ENCODE results near the gene SKIC3.
A peak's percentile ranks its signal among the peaks of the same experiment; 100 is the strongest.

Gene SKIC3

DNA sequence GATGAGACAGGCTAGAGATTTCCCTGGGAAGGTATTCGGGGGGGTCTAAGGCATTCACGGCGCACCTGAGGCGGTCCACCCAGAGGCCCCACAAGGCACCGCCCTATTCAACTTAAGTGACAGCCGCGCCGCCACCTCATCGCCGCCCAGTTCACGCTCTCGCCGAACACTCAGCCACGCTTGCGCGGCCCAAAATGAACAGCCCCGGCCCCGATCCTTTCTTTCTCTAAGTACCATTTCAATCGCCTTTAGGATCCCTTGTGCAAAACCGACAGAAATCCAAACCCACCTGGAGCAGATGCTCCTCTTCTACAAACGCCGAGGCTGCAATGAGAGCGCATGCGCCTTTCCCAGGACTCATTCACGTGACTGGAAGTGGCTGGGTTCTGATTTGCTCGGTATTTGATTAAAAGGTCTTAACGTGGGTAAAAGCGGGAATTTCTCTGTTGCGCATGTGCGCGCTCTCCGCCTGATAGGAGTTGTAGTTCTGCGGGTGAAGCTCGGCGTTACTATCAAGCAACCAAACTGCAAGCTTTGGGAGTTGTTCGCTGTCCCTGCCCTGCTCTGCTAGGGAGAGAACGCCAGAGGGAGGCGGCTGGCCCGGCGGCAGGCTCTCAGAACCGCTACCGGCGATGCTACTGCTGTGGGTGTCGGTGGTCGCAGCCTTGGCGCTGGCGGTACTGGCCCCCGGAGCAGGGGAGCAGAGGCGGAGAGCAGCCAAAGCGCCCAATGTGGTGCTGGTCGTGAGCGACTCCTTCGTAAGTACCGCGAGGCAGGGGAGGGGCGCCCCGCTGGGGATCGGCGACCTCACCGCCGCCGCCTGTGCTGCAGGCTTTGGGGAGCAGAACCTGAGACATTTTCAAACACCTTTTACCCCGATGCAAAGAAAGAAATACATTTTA, at the start of gene SKIC3, which contains the start of gene ARSK:
TSS of gene SKIC3 (minus strand) at position 331 of the 902 bp plus-strand sequence. CDS start 7,827 bp downstream, outside the sequence.
TSS of gene ARSK (plus strand) at position 455 of the 902 bp plus-strand sequence. CDS start at position 633, 178 bp downstream.
- peak; percentile 99 for DNase-seq (ENCODE audit: low spot score)

DNA sequence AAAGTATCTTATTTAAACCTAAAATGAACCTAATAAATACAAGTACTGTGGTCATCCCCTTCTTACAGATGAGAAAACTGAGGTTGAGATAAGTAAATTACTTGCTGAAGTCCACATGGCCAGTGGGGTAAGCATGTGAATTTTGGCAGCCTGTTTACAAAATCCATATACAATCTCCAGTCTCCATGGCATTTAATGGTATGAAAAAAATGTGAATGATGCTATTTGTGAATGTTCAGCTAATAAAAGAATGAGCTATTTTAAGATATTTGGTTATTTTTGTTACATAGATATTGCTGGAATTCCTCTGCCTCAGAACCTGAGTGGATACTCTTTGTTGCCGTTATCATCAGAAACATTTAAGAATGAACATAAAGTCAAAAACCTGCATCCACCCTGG, 45.8 kb upstream of the SKIC3 start:
- DNase-seq (ENCODE audit: low spot score) = no peak

DNA sequence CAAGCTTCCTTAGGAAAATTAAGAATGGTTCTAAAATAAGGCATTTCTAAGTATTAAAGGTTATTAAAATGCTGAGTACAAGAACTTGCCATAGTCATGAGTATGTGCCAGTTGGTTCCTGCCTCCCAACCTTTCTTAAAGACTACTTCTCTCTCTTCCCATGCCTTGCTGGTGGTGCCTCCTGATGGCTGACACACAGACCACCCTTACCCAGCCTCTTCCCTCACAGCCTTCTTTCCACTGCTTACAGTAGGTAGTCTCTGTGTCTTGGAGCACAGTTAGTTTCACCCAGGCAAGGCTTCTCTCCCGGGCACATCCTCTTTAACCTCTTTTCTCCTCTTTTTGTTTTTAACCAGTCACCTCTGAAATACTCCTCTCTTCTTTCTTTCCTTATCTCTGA, 44.5 kb upstream of the SKIC3 start:
- no peak for DNase-seq (ENCODE audit: low spot score)

DNA sequence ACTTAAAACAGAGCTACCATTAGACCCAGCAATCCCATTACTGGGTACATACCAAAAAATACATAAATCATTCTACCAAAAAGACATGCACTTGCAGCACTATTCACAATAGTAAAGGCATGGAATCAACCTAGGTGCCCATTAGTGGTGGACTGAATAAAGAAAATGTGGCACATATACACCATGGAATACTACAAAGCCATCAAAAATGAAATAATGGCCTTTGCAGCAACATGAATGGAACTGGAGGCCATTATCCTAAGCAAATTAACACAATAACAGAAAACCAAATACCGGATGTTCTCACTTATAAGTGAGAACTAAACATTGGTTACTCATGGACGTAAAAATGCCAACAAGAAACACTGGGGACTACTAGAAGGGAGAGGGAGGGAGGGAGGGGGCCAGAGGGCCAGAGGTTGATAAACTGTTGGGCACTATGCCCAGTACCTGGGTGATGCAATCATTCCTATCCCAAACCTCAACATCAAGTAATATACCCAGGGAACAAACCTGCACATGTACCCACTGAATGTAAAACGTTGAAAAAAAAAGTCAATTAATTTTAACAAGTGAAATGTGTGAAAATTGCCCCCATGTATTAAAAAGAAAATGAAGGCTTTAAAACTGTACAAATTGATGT, 40.6 kb upstream of the SKIC3 start:
- DNase-seq (ENCODE audit: low spot score) = no peak

DNA sequence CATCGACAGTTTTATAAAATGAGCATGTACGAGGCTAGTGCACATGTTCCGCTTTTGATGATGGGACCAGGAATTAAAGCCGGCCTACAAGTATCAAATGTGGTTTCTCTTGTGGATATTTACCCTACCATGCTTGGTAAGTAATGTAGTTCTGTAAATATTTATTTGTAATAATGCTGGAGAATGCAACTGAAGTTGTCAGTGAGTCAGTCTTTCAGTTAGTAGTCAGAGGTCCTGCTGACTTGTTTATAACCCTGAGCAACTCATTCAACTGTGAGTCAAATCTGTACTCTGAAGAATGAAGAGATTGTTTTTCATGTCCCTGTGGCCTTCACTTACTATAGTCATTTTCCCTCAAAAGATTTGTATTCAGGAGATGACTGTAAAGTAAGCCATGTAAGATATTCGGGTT, 36.7 kb upstream of the SKIC3 start:
- DNase-seq (ENCODE audit: low spot score) = no peak

DNA sequence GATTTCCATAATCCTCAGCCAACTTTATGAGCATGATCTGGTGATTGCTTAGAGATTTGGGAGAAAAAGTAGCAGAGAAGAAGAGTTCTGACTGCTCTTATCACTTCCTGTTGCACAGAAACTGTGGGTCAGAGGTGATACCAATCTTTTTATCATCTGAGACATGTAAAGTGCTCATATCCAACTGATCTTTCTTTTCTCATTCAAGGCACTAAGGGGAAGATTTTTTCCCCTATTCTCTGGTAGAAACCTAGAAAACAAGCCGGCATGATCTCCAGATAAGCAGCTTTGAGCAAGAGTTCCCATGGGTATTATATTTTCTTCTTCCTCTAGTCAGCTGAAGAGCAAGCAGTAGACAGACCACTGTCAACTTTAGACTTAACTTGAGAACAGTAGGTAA, 36.1 kb upstream of the SKIC3 start:
- no peak for DNase-seq (ENCODE audit: low spot score)

DNA sequence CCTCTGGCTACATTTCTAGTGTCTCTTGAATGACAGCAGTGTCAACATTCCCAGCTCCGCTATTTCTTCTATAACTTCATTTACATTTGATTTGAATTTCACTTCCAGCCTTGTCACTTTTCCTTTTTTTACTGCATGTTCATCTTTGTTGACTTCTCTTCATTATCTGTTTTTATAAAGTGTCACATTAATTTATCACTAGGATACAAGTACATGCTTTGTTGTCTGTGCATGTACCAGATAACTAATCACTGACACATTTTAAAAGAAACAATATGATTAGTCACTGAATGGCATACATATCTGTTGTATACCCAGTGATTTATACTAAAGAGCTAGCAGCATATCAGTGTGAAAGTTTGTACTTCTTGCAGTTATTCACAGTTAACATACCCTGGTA, 29.2 kb upstream of the SKIC3 start:
- DNase-seq (ENCODE audit: low spot score) = no peak

DNA sequence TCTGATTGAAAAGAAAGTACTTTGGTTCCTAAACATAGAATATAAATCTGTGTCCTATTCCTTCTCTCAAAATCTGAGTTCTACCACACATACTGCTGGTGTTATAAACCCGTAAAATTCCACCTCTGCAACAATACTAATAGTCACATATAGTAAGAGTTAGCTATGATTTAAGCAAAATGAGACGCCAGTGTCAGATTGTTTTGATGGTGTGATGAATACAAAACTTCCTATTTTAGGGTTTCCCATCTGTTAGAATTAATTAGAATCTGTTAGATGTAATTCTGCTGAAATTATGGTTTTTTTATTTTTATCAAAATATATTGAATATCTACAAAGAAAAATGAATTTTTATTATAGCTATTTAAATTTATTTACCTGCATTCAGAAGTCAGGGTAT, 26.8 kb upstream of the SKIC3 start:
- no peak for DNase-seq (ENCODE audit: low spot score)

DNA sequence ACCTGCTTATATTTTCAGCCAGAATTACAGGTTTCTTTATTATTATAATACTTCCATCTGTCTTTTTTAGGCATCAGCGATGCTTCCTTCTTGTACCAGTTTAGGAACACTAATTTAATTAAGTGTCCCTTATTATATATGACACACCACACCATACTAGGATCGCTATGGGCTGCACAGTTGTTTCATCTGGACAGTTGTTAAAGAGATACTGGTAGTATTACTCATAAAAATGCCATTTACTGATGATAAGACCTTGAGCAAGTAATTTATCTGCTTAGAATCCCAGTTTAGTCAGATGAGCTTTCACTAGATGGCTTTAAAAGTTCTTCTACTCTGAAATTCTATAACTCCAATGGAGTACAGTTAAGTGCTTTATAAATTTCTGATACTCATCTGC, 17.2 kb upstream of the SKIC3 start:
- DNase-seq (ENCODE audit: low spot score) = no peak

DNA sequence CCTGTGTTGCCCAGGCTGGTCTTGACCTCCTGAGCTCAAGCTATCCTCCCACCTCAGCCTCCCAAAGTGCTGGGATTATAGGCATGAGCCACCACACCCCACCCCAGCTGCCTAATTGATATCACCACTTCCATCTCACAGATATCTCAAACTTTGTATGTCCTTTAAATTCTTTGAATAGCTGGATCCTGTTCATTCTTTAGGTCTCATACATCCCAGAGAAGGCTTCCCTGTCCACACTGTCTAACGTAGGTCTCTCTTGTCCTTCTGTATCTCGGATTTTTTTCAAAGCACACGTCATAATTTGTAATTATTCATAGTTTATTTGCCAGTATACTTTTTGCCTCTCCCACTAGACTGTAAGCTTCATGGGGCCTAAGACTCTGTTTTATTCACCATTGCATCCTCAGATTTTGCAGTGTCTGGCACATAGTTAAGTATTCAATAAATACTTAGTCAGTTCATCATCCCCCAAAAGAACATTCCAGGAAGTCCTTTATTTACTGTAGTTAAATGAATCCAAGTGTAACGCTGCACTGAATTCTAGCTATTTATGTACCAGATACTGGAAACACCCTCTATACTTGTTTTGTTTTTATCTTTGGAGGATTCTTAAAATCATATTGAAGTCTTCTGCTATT, 10.6 kb upstream of the SKIC3 start:
- DNase-seq (ENCODE audit: low spot score) = no peak

DNA sequence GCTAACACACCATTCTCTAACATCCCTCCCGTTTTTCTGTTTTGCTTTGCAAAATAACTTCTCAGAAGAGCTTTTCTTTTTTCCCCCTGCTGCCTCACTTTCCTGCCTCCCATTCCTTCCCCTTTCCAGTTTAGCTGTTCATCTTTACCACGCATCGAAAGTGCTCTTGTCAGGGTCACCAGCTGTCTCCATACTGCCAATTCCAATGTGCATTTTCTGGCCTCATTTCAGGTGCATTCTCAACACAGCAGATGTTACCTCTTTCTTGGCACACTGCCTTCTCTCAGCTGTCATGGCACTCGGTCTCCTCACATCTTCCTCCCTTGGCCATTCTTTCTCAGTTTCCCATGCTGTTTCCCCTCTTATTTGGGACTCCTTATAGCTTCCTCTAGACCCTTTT, 9.7 kb upstream of the SKIC3 start:
- no peak for DNase-seq (ENCODE audit: low spot score)

DNA sequence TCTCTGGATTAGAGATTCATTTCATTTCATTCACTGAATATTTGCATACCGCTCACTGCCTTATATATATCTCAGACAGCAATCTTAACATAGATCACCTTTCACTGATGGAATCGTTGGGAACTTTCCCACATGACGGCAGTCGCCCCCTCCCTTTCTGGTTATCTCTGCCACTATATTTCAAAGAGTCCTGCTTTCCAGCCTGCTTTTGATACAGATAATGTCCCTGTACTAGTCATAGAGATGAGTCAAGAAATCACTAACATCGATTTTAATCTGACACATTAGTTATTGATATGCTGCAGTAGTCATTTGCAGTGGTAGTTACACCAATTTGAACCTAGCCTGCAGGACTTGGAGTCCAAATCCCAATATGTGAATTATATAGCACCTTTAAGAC, 8.6 kb upstream of the SKIC3 start:
- no peak for DNase-seq (ENCODE audit: low spot score)

DNA sequence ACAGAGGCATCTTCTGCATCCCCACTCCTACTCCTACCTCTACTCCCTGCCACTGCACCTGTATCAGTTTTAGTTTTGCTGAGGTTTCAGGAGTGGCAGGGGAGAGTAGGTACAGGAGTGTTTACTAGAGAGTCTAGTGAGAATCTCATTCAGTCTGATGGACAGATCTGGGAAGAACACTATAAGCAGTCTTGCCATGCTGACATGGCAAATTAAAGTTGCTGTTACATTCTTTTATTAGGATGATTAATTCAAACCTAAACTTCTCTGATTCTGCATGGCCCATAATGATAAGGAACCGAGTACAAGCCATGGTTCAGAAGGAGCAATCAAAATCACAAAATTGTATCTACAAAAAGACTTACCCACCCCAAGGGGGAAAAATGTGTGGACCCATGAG, 7.5 kb upstream of the SKIC3 start:
- DNase-seq (ENCODE audit: low spot score) = no peak

DNA sequence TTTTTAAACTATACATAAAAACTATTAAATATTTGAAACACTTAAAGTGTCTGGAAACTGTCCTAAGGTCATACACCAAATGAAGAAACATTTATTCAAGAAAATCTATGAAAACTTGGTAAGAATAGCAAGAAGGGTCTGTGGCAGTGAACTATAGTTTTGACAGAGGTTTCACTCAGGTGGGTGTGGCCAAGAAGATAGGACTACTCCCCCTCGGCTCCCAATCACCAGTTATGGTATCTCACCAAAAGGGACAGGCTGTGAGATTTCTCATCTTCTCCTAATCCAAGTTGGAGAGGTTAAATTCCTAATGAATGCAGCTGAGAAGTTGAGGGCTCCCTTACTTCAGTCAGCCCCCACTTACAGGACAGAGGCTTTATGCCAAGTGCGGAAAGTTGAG, 3.1 kb upstream of the SKIC3 start:
- no peak for DNase-seq (ENCODE audit: low spot score)

DNA sequence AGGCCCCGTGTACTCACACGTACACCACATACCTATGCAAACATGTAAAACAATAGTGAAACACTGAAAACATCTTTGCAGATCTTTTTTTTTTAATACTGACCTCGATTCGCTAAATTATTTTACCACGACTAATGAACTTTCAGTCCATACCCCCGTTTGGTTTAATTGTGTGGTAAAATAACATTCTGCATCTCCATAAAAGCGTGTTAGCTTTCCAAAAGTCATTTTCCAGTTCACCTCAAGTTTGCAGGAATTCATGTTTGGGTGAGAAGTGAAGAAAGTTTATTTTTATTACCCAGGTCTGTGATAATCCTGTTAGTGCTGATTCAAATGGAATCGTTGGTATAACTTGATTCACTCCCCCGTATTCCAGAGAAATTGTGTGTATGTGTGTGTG, 776 bp upstream of the SKIC3 start:
- DNase-seq (ENCODE audit: low spot score) = peak; percentile 34

DNA sequence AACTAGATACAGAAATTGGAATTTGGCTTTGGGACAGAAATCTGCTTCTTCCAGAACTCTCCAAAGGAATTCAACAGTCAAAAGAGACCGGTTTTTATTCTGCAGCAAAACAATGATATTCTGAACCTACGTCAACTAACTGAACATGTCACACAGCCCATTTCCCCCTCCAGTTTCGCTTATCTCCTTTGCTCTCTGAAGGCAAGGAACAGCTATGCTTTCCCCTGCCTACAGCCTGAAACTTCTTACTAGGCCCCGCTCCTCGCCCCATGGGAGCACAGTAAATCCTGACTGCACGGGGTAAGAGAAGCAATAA, 488 bp downstream of the SKIC3 start:
- DNase-seq (ENCODE audit: low spot score) = no peak

DNA sequence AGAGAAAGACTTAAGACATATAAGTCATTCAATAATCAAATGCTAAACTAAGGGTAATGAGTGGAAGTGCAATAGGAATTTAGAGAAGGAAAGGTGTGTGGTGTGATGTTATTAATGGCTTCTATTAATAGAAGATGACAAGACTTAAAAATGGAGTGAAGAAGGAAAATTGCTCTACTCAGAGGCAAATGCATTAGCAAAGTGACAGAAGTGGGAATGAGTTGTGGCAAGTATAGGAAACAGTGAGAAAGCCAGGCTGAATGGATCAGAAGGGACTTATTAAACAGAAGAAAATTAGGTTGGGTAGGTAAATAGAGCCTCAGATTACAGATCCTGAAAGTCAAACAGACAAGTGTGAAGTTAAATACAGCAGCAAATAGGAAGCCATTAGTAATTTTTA, 5.7 kb downstream of the SKIC3 start:
- no peak for DNase-seq (ENCODE audit: low spot score)

DNA sequence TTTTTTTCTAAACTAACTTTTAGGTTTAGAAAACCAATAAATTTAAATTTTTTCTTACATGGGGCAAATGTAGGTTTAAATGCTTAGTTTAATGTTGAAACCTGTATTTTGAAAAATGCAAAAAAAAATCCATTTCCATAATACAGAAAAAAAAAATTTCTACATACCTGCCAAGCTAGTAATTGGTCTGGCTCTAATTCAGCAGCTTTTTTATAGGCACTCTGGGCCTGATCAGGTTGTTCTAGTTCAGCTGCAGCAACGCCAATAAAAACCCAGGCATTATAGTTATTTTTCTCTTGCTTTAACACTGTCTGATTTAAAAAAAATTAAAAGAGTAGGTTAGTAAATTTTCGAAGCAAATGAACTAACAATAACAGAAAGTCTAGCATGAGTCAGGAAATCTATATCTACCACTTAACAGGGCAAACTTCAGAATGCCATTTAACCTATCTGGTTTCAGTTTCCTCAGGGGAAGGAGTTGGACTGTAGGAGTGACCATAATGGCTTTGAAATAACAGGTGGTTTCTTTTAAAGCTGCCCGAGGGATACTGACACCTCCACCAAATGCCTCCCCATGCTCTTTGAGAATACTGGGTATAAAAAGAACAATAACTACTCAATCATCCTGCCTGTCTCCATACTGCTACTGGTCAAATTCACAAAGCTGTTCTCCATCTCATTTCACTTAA, 11.6 kb downstream of the SKIC3 start:
- no peak for DNase-seq (ENCODE audit: low spot score)

DNA sequence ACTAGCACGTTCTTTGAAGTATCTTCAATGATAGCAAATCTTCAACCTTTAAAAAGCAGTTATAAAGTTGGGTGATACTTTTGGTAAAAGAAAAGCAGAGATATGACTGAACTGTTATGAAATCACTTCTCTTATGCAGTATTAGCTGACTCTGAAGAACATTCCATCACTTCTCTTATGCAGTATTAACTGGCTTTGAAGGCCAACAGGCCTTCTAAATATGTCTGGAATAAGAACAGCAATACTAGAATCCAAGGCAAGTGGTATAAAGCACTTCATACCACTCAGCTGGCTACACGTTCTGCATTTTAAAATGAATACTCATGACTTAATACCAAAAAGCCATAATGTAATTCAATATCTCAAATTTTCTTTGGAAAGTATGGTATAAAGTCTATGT, 17.3 kb downstream of the SKIC3 start:
- DNase-seq (ENCODE audit: low spot score) = no peak

DNA sequence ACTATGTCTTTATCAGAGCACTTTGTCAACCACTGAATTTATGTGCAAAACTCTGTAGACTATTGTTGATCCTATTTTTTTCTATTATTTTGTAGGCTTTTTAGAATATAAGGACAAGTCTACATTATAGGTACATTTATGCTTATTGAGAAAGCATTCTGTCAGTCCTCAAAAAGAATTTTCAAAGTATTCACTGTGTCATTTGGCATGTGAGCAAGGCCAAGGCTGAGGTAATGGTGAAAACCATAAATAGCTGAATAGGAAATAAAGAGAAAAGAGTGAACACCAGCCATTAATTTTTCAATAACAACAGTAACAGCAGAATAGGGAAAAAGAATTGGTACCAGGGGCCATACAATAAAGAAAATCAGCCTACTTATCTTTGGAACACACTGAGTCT, 21.0 kb downstream of the SKIC3 start:
- no peak for DNase-seq (ENCODE audit: low spot score)

DNA sequence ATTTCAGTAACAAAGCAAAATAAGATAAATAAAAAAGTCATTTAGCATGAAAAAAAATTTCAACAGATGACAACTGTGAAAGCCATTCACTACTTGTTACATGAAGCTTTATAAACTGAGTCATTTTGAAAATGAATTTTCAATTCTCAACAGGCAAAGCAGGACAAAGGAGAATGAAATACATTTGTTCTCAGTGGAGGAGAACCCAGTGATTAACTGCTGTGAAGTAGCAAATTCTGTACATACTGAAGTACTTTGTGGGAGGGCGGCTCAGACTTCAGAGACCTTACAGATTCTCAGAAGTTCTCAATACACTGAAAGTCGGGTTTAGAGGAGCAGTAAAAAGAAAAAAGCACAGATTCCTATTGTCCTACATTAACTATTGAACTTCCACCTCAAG, 21.7 kb downstream of the SKIC3 start:
- DNase-seq (ENCODE audit: low spot score) = no peak

DNA sequence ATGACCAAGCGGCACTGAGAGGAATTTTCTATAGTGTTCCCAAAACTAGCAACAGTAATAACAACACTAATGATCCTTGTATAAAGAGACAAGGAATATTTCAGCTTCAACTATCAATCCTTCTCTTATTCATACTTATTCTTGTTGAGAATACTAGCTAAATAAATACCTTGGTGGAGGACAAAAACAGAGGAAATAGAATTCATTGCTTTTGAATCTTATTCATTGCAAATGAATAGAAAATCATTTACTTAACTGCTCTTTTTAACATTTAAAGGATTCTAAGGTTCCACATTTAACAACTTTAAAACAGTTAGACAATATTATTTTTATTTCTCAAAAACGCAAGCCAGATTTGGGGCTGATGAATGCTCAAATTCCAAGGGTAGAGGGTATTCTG, 22.4 kb downstream of the SKIC3 start:
- no peak for DNase-seq (ENCODE audit: low spot score)

DNA sequence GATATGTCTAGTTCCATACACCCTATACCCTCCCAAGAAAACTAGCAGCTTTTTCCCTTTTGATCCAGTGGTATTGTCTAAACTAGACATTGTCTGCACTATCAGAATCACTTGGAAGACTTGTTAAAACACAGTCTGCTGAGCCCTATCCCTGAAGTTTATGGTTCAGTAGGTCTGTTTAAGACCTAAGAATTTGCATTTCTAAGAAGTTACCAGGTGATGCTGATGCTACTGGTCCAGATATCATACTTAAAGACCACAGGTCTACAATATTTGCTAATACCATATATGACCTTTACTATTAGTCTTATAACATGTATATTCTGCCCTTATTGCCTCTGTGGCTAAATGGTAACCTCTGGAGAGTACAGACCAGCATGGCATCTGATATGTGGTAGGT, 23.3 kb downstream of the SKIC3 start:
- no peak for DNase-seq (ENCODE audit: low spot score)
